ENCODE data around the gene KIRREL3.

DNA sequence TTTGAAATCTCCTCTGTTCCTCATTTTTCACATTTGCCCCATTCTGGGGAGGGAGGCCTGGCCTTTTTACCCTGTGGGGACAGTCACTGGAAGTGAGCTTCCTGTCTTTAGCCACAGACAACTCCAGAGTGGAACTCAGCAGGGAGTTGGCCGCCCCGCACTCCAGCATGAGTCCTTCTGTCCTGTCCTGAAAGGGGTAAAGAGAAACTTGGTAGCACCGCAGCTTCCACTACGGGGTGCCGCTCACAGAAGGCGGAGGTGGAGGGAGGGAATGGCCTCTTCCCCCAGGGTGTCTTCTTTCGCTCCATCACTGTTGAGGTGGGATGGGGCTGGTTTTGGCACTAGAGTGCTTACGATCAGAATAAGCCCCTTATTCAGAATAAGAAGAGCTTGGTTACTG lies 512.9 kb downstream of the KIRREL3 start:
- TF ChIP-seq EZH2 (IDR thresholded peaks at IDR 0.05) (no peak), POLR2AphosphoS5 (IDR thresholded peaks at IDR 0.05; ENCODE audit: borderline replicate concordance, low read depth, low read length) (no peak), FOXP2 (optimal IDR thresholded peaks at IDR 0.05; ENCODE audit: control extremely low read depth, extremely low read length, insufficient read depth) (no peak)

Data from SK-N-MC (cell line).